ENCODE results near the gene SLC6A18. TPM values are rescaled to one million over a fixed set of nuclear protein-coding genes. Genes with fewer than 3 reads are reported as not detected.

The SLC6A18 gene
- total and polyA plus RNA-seq, 9 of the 15 experiments (the other 6 are each of a cell fraction or from before 2014, with no cell fraction given) = not detected

DNA sequence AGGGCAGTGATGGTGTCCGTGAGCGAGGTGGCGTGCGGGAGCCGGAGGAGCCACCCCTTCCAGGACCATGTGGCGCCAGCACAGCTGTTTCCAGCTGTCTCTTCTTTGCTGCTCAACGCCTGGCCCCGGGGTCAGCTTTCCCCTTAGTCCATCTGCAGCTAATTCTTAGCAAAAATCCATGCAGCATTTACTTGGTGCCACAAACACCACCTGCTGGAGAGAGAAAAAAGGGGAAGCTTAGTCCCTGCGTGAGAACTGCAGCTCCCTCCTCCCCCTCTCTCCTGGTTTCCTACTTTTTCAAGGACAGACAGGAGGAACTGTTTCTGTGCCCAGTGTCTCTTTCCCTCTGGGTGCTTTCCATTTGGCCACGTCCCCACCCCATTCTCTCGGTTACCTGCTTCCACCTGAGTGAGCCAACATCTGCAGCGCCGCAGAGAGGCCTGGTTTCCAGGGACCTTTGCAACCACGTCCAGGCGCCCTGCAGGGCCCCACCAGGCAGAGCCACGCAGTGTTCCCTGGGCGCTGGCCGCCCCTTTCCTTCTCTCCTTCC is 20.4 kb upstream of the SLC6A18 start (continued):
- TF ChIP-seq E2F1 (CRISPR knock-in tag; IDR thresholded peaks at IDR 0.05) = no peak
- TF ChIP-seq KAT2B (IDR thresholded peaks at IDR 0.05; ENCODE audit: low read depth, low read length) = no peak
- TF ChIP-seq HNRNPH1 (optimal IDR thresholded peaks at IDR 0.05; ENCODE audit: low read depth, low read length) = no peak
- TF ChIP-seq ZNF695 (CRISPR knock-in tag; IDR thresholded peaks at IDR 0.05) = no peak
- no peak for TF ChIP-seq NELFE (IDR thresholded peaks at IDR 0.05; ENCODE audit: insufficient read depth, insufficient read length)
- no peak for TF ChIP-seq MCM2 (IDR thresholded peaks at IDR 0.05; ENCODE audit: low read depth)
- no peak for TF ChIP-seq CHD4 (IDR thresholded peaks at IDR 0.05; ENCODE audit: insufficient read depth, insufficient replicate concordance, low read depth, low read length, poor library complexity, severe bottlenecking)
- TF ChIP-seq ZNF584 (CRISPR knock-in tag; IDR thresholded peaks at IDR 0.05; ENCODE audit: low read depth) = no peak
- TF ChIP-seq, protein P1, sequence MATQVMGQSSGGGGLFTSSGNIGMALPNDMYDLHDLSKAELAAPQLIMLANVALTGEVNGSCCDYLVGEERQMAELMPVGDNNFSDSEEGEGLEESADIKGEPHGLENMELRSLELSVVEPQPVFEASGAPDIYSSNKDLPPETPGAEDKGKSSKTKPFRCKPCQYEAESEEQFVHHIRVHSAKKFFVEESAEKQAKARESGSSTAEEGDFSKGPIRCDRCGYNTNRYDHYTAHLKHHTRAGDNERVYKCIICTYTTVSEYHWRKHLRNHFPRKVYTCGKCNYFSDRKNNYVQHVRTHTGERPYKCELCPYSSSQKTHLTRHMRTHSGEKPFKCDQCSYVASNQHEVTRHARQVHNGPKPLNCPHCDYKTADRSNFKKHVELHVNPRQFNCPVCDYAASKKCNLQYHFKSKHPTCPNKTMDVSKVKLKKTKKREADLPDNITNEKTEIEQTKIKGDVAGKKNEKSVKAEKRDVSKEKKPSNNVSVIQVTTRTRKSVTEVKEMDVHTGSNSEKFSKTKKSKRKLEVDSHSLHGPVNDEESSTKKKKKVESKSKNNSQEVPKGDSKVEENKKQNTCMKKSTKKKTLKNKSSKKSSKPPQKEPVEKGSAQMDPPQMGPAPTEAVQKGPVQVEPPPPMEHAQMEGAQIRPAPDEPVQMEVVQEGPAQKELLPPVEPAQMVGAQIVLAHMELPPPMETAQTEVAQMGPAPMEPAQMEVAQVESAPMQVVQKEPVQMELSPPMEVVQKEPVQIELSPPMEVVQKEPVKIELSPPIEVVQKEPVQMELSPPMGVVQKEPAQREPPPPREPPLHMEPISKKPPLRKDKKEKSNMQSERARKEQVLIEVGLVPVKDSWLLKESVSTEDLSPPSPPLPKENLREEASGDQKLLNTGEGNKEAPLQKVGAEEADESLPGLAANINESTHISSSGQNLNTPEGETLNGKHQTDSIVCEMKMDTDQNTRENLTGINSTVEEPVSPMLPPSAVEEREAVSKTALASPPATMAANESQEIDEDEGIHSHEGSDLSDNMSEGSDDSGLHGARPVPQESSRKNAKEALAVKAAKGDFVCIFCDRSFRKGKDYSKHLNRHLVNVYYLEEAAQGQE (IDR thresholded peaks at IDR 0.05; ENCODE audit: borderline replicate concordance) = peak; percentile 83
- TF ChIP-seq, protein P1 (CRISPR knock-in tag; IDR thresholded peaks at IDR 0.05; ENCODE audit: low read depth) = no peak
- TF ChIP-seq ZNF41 (CRISPR knock-in tag; conservative IDR thresholded peaks at IDR 0.05) = no peak

Data from K562 (cell line).